Measurements from ENCODE around the gene TCF25. TPM values are rescaled to one million over a fixed set of nuclear protein-coding genes. Genes with fewer than 3 reads are reported as not detected.

The TCF25 gene
- total and polyA plus RNA-seq, 10 donors: 113 to 412 (median 251) TPM

DNA sequence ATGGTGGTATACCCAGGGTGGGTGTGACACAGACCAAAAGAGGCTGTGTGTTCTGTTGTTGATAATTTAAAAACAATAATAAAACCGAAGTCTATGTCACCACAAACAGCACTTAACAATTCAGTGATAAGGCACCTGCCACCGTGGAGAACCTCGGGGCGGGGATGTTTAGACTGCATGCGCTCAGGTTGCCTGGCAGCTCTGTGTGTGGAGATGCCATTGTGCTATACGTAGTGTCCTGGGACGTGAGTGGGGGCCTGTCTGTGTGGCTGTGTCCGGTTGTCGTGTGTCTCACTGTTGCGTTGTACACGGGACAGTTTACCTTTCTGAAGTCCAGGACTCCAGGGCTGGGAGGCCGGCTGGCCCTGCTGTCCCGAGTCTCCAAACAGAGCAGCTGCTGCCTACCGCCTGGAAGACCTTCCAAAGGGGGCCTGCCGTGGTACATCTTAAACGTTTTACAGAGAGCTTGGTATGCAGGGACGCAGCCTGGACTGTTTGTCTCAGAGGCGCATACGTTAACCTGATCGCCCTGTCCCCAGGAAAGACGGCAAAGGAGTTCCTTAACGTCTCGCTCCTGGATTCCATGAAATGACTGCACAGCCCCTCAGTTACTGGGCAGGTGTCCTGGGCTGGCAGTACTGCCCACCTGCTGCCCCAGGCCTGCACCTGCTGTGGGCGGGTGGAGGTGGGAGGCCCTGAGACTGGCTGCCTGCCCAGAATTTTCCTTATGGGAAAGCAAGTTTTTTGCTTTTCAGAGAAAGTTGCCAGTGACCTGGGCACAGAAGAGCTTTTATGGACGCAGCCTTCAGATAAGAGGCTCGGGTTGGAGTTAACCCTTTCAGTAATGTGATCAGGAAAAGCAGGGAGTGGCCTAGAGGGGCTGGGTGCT is 26.1 kb upstream of the TCF25 start:
- no peak for DNase-seq
- WGBS, 5 donors: 77 to 88% (median 84%) methylated on average over 23 to 26 of the region's 26 CpGs
- Histone ChIP-seq H3K4me1 (peaks cover 0 to 21% (median 8%) of the 10 kb centered on the region in 6 donors), H3K27me3 (replicated peaks in 1 of 7) (peaks cover 0 to 8% (median 0%) of the 10 kb centered on the region in 7 donors), H3K9me3 (no peaks in the 10 kb centered on the region), H3K36me3 (no peaks in the 10 kb centered on the region), H3K4me3 (no peak overlapping the region), H3K27ac (no peak overlapping the region)
- intact Hi-C loops (cut with DNase I; ENCODE audit: low total_unique reads): no loop called here
- TF ChIP-seq POLR2AphosphoS5 (IDR thresholded peaks at IDR 0.05): no peak
- no peak for TF ChIP-seq POLR2A (IDR thresholded peaks at IDR 0.05)
- TF ChIP-seq, protein P1, sequence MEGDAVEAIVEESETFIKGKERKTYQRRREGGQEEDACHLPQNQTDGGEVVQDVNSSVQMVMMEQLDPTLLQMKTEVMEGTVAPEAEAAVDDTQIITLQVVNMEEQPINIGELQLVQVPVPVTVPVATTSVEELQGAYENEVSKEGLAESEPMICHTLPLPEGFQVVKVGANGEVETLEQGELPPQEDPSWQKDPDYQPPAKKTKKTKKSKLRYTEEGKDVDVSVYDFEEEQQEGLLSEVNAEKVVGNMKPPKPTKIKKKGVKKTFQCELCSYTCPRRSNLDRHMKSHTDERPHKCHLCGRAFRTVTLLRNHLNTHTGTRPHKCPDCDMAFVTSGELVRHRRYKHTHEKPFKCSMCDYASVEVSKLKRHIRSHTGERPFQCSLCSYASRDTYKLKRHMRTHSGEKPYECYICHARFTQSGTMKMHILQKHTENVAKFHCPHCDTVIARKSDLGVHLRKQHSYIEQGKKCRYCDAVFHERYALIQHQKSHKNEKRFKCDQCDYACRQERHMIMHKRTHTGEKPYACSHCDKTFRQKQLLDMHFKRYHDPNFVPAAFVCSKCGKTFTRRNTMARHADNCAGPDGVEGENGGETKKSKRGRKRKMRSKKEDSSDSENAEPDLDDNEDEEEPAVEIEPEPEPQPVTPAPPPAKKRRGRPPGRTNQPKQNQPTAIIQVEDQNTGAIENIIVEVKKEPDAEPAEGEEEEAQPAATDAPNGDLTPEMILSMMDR (IDR thresholded peaks at IDR 0.05 in 8 of 11, conservative IDR thresholded peaks at IDR 0.05 in 3 of 11): no peak

DNA sequence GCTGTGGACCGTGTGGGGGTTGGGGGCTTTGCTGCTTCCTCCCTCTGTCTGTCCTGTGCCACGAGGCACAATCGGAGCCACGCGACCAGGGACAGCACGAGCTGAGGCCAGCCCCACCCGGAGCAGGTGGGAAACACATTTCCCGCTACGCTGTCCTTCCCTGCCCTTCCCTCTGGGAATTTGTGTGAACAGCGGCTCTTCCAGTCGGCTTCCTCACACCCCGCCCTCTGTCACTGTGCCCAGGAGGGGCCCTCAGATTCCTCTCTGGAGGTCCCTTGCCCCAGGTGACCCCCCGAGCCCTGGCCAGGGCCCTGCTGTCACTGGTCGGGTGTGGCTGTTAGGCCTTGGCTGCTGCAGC is 25.5 kb upstream of the TCF25 start:
- TF ChIP-seq POLR2AphosphoS5 (IDR thresholded peaks at IDR 0.05) (no peak), POLR2A (IDR thresholded peaks at IDR 0.05) (no peak)
- TF ChIP-seq, protein P1 (IDR thresholded peaks at IDR 0.05 in 8 of 11, conservative IDR thresholded peaks at IDR 0.05 in 3 of 11): no peak
- intact Hi-C loops (cut with DNase I; ENCODE audit: low total_unique reads): no loop called here
- Histone ChIP-seq H3K27ac (no peak overlapping the region), H3K36me3 (no peaks in the 10 kb centered on the region), H3K9me3 (no peaks in the 10 kb centered on the region), H3K4me3 (no peak overlapping the region), H3K27me3 (replicated peaks in 1 of 7) (peaks cover 0 to 8% (median 0%) of the 10 kb centered on the region in 7 donors), H3K4me1 (peaks cover 0 to 21% (median 8%) of the 10 kb centered on the region in 6 donors)
- DNase-seq: no peak
- whole genome bisulfite sequencing, 5 donors: 58 to 89% (median 71%) methylated on average over 10 to 14 of the region's 14 CpGs

DNA sequence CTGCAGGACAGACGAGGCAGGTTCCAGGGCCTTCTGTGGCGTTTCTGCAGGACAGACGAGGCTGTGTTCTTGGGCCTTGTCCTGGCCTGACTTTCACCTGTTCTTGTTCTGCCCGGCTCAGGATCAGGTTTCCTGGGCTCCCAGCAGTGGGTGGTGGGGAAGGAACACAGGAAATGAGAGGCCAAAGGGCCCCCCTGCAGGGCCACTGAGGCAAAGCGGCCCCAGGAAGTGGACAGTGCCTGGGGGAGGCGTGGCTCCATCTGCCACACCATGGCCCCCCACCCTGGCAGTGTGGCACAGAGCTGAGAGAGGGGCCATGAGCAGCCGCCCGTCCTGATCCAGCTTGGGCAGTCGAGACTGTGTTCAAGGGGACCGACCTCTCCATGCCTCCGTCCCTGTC is 24.4 kb upstream of the TCF25 start:
- Histone ChIP-seq H3K36me3 (no peaks in the 10 kb centered on the region), H3K4me3 (no peak overlapping the region), H3K27me3 (replicated peaks in 1 of 7) (peaks cover 0 to 8% (median 0%) of the 10 kb centered on the region in 7 donors), H3K4me1 (peaks cover 0 to 21% (median 8%) of the 10 kb centered on the region in 6 donors), H3K27ac (no peak overlapping the region), H3K9me3 (no peaks in the 10 kb centered on the region)
- 85 to 92% (median 89%) methylated on average over 10 to 11 of the region's 11 CpGs for whole genome bisulfite sequencing, 5 donors
- no peak for DNase-seq
- intact Hi-C loops (cut with DNase I; ENCODE audit: low total_unique reads): no loop called here
- no peak for TF ChIP-seq POLR2A (IDR thresholded peaks at IDR 0.05)
- TF ChIP-seq, protein P1 (IDR thresholded peaks at IDR 0.05 in 8 of 11, conservative IDR thresholded peaks at IDR 0.05 in 3 of 11): no peak

DNA sequence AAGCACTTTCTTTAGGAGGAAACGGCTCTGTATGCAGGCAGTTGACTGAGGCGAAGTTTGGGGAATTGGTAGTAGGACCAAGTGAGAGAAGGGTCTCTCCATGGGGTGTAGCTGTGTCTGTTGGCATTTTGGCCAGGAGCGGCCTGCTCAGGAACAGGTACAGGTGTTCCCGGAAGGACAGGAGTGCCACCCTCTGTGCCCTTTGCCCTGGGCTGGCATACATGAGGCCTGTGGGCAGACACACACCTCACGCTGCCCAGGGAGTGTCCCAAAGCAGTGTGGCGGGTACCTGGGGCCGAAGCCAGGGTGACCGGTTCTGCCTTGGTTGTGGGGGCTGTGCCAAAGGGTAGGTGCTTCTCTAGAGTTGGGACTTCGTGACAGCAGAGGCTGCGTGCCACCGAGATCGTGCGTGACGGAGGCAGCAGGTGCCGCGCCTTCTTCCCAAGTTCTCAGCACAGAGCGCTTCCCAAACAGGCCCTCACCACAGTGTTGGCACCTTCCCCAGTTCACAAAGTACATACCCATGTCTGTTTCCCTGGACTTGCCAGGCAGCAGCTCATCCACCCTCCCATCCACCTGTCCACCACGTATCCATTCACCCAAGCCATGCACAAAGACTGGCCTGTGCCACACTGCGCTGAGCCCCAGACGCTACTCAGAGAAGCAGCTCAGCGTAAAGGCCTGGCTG is 19.9 kb upstream of the TCF25 start:
- Histone ChIP-seq H3K27me3 (replicated peaks in 1 of 7) (peaks cover 0 to 2% (median 0%) of the 10 kb centered on the region in 7 donors), H3K4me1 (no peaks in the 10 kb centered on the region), H3K4me3 (no peak overlapping the region), H3K9me3 (no peaks in the 10 kb centered on the region), H3K36me3 (no peaks in the 10 kb centered on the region), H3K27ac (no peak overlapping the region)
- DNase-seq: no peak
- WGBS, 5 donors: 88 to 95% (median 92%) methylated on average over 20 to 21 of the region's 21 CpGs
- intact Hi-C loops (cut with DNase I; ENCODE audit: low total_unique reads): no loop called here
- TF ChIP-seq POLR2A (IDR thresholded peaks at IDR 0.05) (no peak), POLR2AphosphoS5 (IDR thresholded peaks at IDR 0.05) (no peak)
- TF ChIP-seq, protein P1 (IDR thresholded peaks at IDR 0.05 in 8 of 11, conservative IDR thresholded peaks at IDR 0.05 in 3 of 11): no peak

Measured in spleen (tissue), 11 donors.